Esophagus squamous epithelium (tissue), 5 donors: ENCODE data around the gene UMODL1. TPM values are rescaled to one million over a fixed set of nuclear protein-coding genes. Genes with fewer than 3 reads are reported as not detected.
"Not testable (repeated sequence)": the region's sequence is repeated elsewhere in the genome, so short reads cannot be mapped to it uniquely, and the experiment has no call there.

Source experiments
- DNase-seq: peaks from one replicate; lab custom pipeline; 2025; lab: John Stamatoyannopoulos, UW
- H3K27ac ChIP-seq, 4 donors: fragments of 200-600 bp; sonication (generic); one replicate each; pipeline ENCODE4 v1.5.1; 2016 to 2019; ENCODE audit warnings: mild to moderate bottlenecking in 1 of 4
- H3K27me3 ChIP-seq, 4 donors: fragments of 200-600 bp; sonication (generic); 1 replicate in 3 of 4; 2 replicates in 1 of 4; pipeline versions ENCODE4 v1.5.1 to v1.6.0; 2017 to 2021; ENCODE audit warnings: antibody characterized with exemption in 1 of 4
- H3K36me3 ChIP-seq, 3 donors: fragments of 200-600 bp; sonication (generic); one replicate each; pipeline ENCODE4 v1.5.1; 2016 to 2019
- H3K4me1 ChIP-seq, 3 donors: fragments of 200-600 bp; sonication (generic); one replicate each; pipeline ENCODE4 v1.5.1; 2017 to 2019
- H3K4me3 ChIP-seq, 4 donors: fragments of 200-600 bp; sonication (generic); 1 replicate in 3 of 4; 2 replicates in 1 of 4; pipeline ENCODE4 v1.5.1; 2016 to 2019; ENCODE audit warnings: mild to moderate bottlenecking in 2 of 4, moderate library complexity in 1 of 4
- H3K9me3 ChIP-seq, 3 donors: fragments of 200-600 bp; sonication (generic); one replicate each; pipeline ENCODE4 v1.5.1; 2016 to 2019
- POLR2A ChIP-seq, 4 donors: fragments of 450-650 bp; IDR thresholded peaks; one replicate each; pipeline ENCODE4 v1.6.1; 2017; ENCODE audit warnings: antibody characterized with exemption in 4 of 4, mild to moderate bottlenecking in 4 of 4, moderate library complexity in 3 of 4
- WGBS, 2 donors: methylation state at CpG; one replicate each; pipeline ENCODE4 v1.1.5; 2018; 5-methylcytosine and 5-hydroxymethylcytosine counted together
- intact Hi-C: fragments of 100-400 bp; cut with DNase I; formaldehyde crosslinking; loops from one replicate; pipeline ENCODE4 v1.15.0; 2022
- total RNA-seq, 4 donors: library from RNA; depleted of rRNA; stranded (reverse); fragments of >200 nt; gene quantifications; one replicate each; pipeline ENCODE4 v1.1.0, GENCODE V29; 2016
- TF ChIP-seq, protein P1 (sequence below), 6 experiments: fragments of 450-650 bp in 4 of 6; fragments of 200-600 bp in 2 of 6; sonication (generic) in 2 of 6; IDR thresholded peaks; one replicate each; pipeline ENCODE4 v1.5.1; 2016 to 2019; ENCODE audit warnings: antibody characterized with exemption in 6 of 6, mild to moderate bottlenecking in 4 of 6, moderate library complexity in 4 of 6
- donor health status: DM: yes; HTN: yes; CAD: no.

Gene UMODL1
- total RNA-seq, 4 donors from 2014 or later, result not detected

- no peak for TF ChIP-seq POLR2A (IDR thresholded peaks at IDR 0.05)
- TF ChIP-seq, protein P1, sequence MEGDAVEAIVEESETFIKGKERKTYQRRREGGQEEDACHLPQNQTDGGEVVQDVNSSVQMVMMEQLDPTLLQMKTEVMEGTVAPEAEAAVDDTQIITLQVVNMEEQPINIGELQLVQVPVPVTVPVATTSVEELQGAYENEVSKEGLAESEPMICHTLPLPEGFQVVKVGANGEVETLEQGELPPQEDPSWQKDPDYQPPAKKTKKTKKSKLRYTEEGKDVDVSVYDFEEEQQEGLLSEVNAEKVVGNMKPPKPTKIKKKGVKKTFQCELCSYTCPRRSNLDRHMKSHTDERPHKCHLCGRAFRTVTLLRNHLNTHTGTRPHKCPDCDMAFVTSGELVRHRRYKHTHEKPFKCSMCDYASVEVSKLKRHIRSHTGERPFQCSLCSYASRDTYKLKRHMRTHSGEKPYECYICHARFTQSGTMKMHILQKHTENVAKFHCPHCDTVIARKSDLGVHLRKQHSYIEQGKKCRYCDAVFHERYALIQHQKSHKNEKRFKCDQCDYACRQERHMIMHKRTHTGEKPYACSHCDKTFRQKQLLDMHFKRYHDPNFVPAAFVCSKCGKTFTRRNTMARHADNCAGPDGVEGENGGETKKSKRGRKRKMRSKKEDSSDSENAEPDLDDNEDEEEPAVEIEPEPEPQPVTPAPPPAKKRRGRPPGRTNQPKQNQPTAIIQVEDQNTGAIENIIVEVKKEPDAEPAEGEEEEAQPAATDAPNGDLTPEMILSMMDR (IDR thresholded peaks at IDR 0.05), result no peak
- DNase-seq, result no peak
- Histone ChIP-seq H3K4me1 (no peaks in the 10 kb centered on the region), H3K27ac (no peak overlapping the region), H3K4me3 (no peak overlapping the region), H3K27me3 (peaks cover 0 to 35% (median 0%) of the 10 kb centered on the region in 4 donors), H3K9me3 (no peaks in the 10 kb centered on the region), H3K36me3 (no peaks in the 10 kb centered on the region)
- intact Hi-C loops, result no loop called here
- 51 to 55% methylated on average over 3 of the region's 3 CpGs for WGBS, 2 donors
Measured at GRCh38 chr21:42179316-42179715, 108.2 kb downstream of the UMODL1 start.

DNA sequence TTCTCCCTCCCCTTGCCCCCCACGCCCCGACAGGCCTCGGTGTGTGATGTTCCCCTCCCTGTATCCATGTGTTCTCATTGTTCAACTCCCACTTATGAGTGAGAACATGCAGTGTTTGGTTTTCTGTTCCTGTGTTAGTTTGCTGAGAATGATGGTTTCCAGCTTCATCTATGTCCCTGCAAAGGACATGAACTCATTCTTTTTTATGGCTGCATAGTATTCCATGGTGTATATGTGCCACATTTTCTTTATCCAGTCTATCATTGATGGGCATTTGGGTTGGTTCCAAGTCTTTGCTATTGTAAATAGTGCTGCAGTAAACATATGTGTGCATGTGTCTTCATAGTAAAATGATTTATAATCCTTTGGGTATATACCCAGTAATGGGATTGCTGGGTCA is 108.9 kb downstream of the UMODL1 start:
- 61% methylated on average over 3 of the region's 3 CpGs; no CpG with 5 or more reads in 1 of the 2 donors for WGBS, 2 donors
- H3K9me3 ChIP-seq, H3K4me1 ChIP-seq, H3K27ac ChIP-seq, H3K36me3 ChIP-seq, H3K4me3 ChIP-seq, DNase-seq: not testable (repeated sequence)
- peaks cover 0 to 33% (median 0%) of the 10 kb centered on the region in 4 donors for H3K27me3 ChIP-seq
- intact Hi-C loops, result loop anchor here (10.0 kb wide), 1 partner anchor 65 kb away; no protein-coding TSS in a partner anchor

DNA sequence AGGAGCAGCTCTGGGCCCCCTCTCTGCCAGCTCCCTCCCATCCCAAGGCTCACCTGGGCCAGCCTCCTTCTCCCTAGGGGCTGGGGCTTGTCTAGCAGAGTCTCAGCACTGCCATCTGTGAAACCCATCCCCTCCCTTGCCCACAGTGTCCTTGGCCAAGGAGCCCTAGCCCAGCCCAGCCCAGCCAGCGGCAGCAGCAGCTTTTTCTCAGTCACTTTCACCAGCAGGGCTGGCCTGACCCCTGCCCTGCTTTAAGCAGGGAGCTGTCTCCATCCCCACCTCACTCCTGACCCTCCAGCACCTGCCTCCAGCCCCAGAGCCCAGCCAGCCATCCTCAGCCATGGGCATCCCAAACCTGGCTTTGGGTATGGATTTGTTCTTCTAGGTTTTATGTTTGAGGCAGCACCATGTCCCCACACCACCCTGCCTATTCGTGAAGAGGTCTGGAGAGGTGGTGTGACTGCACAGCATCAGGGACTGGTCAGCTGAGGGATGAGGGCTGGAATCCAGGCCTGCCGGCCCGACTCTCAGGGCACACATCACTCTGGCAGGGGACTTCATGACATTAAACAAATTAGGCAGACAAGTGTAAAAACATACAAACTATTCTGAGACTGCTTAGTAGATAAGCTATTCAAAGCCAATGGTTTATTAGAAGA is 111.7 kb downstream of the UMODL1 start:
- H3K27ac ChIP-seq, result no peak overlapping the region
- H3K4me3 ChIP-seq, result no peak overlapping the region
- no peaks in the 10 kb centered on the region for H3K36me3 ChIP-seq
- peaks cover 0 to 8% (median 0%) of the 10 kb centered on the region in 3 donors for H3K4me1 ChIP-seq
- TF ChIP-seq, protein P1 (IDR thresholded peaks at IDR 0.05), result no peak
- TF ChIP-seq POLR2A (IDR thresholded peaks at IDR 0.05), result no peak
- no peaks in the 10 kb centered on the region for H3K9me3 ChIP-seq
- intact Hi-C loops, result loop anchor here (10.0 kb wide), 1 partner anchor 62 kb away; no protein-coding TSS in a partner anchor
- peaks cover 0 to 19% (median 0%) of the 10 kb centered on the region in 4 donors for H3K27me3 ChIP-seq
- DNase-seq, result no peak
- 40 to 66% methylated on average over 1 to 3 of the region's 4 CpGs for WGBS, 2 donors

GRCh38 chr21:42183374-42184266 is 112.5 kb downstream of the UMODL1 start:
- DNase-seq, result no peak

DNA sequence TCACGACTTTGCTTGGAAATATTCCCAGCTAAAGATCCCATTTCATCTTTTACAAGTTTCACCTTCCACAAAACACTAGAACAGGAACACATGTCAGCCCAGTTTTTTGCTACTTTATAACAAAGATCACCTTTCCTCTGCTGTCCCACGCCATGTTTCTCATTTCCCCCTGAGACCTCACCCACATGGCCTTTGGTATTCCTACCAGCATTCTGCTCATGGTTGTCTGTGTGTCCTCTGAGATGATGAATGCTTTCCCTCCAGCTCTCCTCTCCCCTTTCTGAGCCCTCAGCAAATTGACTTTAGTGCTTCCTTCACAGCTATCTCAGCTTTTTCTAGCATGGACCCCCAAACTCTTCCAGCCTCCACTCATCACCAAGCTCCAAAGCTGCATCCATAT is 115.5 kb downstream of the UMODL1 start:
- Histone ChIP-seq H3K9me3 (no peaks in the 10 kb centered on the region), H3K27ac (no peak overlapping the region), H3K4me1 (peaks cover 0 to 22% (median 0%) of the 10 kb centered on the region in 3 donors), H3K27me3 (peaks cover 0 to 34% (median 0%) of the 10 kb centered on the region in 4 donors), H3K36me3 (no peaks in the 10 kb centered on the region), H3K4me3 (no peak overlapping the region)
- DNase-seq, result no peak
- intact Hi-C loops, result loop anchor here (10.0 kb wide), 1 partner anchor 58 kb away; no protein-coding TSS in a partner anchor
- 52 to 64% methylated on average over 2 of the region's 2 CpGs for WGBS, 2 donors
- TF ChIP-seq POLR2A (IDR thresholded peaks at IDR 0.05), result no peak
- TF ChIP-seq, protein P1 (IDR thresholded peaks at IDR 0.05), result no peak

More at GRCh38 chr21:42183374-42184266, 112.5 kb downstream of the UMODL1 start:
- Histone ChIP-seq H3K4me3 (no peak overlapping the region), H3K9me3 (no peaks in the 10 kb centered on the region), H3K36me3 (no peaks in the 10 kb centered on the region), H3K27ac (no peak overlapping the region), H3K4me1 (peaks cover 0 to 16% (median 0%) of the 10 kb centered on the region in 3 donors), H3K27me3 (peaks cover 0 to 19% (median 0%) of the 10 kb centered on the region in 4 donors)
- TF ChIP-seq, protein P1 (IDR thresholded peaks at IDR 0.05), result no peak
- no peak for TF ChIP-seq POLR2A (IDR thresholded peaks at IDR 0.05)
- intact Hi-C loops, result loop anchor here (10.0 kb wide), 1 partner anchor 61 kb away; no protein-coding TSS in a partner anchor
- WGBS, 2 donors, result 79 to 89% methylated on average over 6 of the region's 6 CpGs
